Muscle layer of colon (tissue), 2 donors: Measurements from ENCODE around the gene NT5E.

ENCODE experiments used
- H3K27ac ChIP-seq: one replicate; pipeline ENCODE4 v1.7.0; 2013; ENCODE audit warnings: low read depth, mild to moderate bottlenecking, low read length, moderate library complexity
- H3K27me3 ChIP-seq, 2 donors: one replicate each; pipeline ENCODE4 v1.7.0; 2013; ENCODE audit warnings: low read length in 2 of 2, mild to moderate bottlenecking in 2 of 2; ENCODE audit not compliant: insufficient read depth in 2 of 2, control insufficient read depth in 1 of 2
- H3K36me3 ChIP-seq: one replicate; pipeline ENCODE4 v1.7.0; 2013; ENCODE audit warnings: mild to moderate bottlenecking, low read length; ENCODE audit not compliant: insufficient read depth
- H3K4me1 ChIP-seq: one replicate; pipeline ENCODE4 v1.7.0; 2013; ENCODE audit warnings: mild to moderate bottlenecking, low read length; ENCODE audit not compliant: insufficient read depth
- H3K4me3 ChIP-seq, 2 donors: one replicate each; pipeline ENCODE4 v1.7.0; 2013; ENCODE audit warnings: low read length in 2 of 2, low read depth in 1 of 2, mild to moderate bottlenecking in 1 of 2, moderate library complexity in 1 of 2
- H3K9ac ChIP-seq: one replicate; pipeline ENCODE4 v1.7.0; 2013; ENCODE audit warnings: low read length
- H3K9me3 ChIP-seq: one replicate; pipeline ENCODE4 v1.7.0; 2013; ENCODE audit warnings: mild to moderate bottlenecking, low read length
- donor health status: abdominal sarcoma.
- donor health status: Adenocarcinoma of cecum.

The NT5E gene

GRCh38 chr6:85460921-85461797 is 11.3 kb downstream of the NT5E start:
- no peak overlapping the region for H3K27ac ChIP-seq
- H3K4me1 ChIP-seq: peaks cover 56% of the 10 kb centered on the region
- H3K4me3 ChIP-seq: no peak overlapping the region
- no peaks in the 10 kb centered on the region for H3K27me3 ChIP-seq
- H3K36me3 ChIP-seq: no peaks in the 10 kb centered on the region
- no peak overlapping the region for H3K9ac ChIP-seq
- no peaks in the 10 kb centered on the region for H3K9me3 ChIP-seq

GRCh38 chr6:85461798-85462170 is 11.9 kb downstream of the NT5E start:
- no peak overlapping the region for H3K27ac ChIP-seq
- peaks cover 56% of the 10 kb centered on the region for H3K4me1 ChIP-seq
- H3K27me3 ChIP-seq: no peaks in the 10 kb centered on the region

GRCh38 chr6:85462673-85463072 is 12.8 kb downstream of the NT5E start:
- Histone ChIP-seq H3K36me3 (peaks cover 7% of the 10 kb centered on the region), H3K9me3 (no peaks in the 10 kb centered on the region), H3K4me3 (no peak overlapping the region), H3K9ac (no peak overlapping the region), H3K4me1 (peaks cover 54% of the 10 kb centered on the region), H3K27me3 (no peaks in the 10 kb centered on the region), H3K27ac (no peak overlapping the region)

More at GRCh38 chr6:85461798-85462170, 11.9 kb downstream of the NT5E start:
- no peak overlapping the region for H3K9ac ChIP-seq
- H3K36me3 ChIP-seq: no peaks in the 10 kb centered on the region
- H3K4me3 ChIP-seq: no peak overlapping the region
- H3K9me3 ChIP-seq: no peaks in the 10 kb centered on the region

- Histone ChIP-seq H3K9me3 (no peaks in the 10 kb centered on the region), H3K4me1 (peaks cover 44% of the 10 kb centered on the region), H3K4me3 (no peak overlapping the region), H3K9ac (no peak overlapping the region), H3K36me3 (peaks cover 7% of the 10 kb centered on the region), H3K27me3 (no peaks in the 10 kb centered on the region), H3K27ac (no peak overlapping the region)
These were observed 13.9 kb downstream of the NT5E start for GRCh38 chr6:85463621-85464259.

- H3K27ac ChIP-seq: no peak overlapping the region
- H3K9ac ChIP-seq: no peak overlapping the region
- peaks cover 38% of the 10 kb centered on the region for H3K4me1 ChIP-seq
- no peak overlapping the region for H3K4me3 ChIP-seq
- H3K27me3 ChIP-seq: no peaks in the 10 kb centered on the region
- no peaks in the 10 kb centered on the region for H3K9me3 ChIP-seq
- peaks cover 7% of the 10 kb centered on the region for H3K36me3 ChIP-seq
These were observed 14.4 kb downstream of the NT5E start for GRCh38 chr6:85464260-85464644.

- Histone ChIP-seq H3K27me3 (no peaks in the 10 kb centered on the region), H3K9me3 (no peaks in the 10 kb centered on the region), H3K27ac (no peak overlapping the region), H3K9ac (no peak overlapping the region), H3K4me3 (no peak overlapping the region), H3K36me3 (peaks cover 7% of the 10 kb centered on the region), H3K4me1 (peaks cover 34% of the 10 kb centered on the region)
These were observed 14.9 kb downstream of the NT5E start for GRCh38 chr6:85464722-85465150.

- no peak overlapping the region for H3K27ac ChIP-seq
- no peak overlapping the region for H3K9ac ChIP-seq
- H3K4me1 ChIP-seq: peaks cover 25% of the 10 kb centered on the region
- peaks cover 7% of the 10 kb centered on the region for H3K36me3 ChIP-seq
- no peaks in the 10 kb centered on the region for H3K27me3 ChIP-seq
- no peak overlapping the region for H3K4me3 ChIP-seq
- no peaks in the 10 kb centered on the region for H3K9me3 ChIP-seq
These were observed 15.9 kb downstream of the NT5E start for GRCh38 chr6:85465762-85466161.

GRCh38 chr6:85468326-85468725 is 18.4 kb downstream of the NT5E start:
- Histone ChIP-seq H3K9me3 (no peaks in the 10 kb centered on the region), H3K36me3 (peaks cover 7% of the 10 kb centered on the region), H3K9ac (no peak overlapping the region), H3K4me1 (peaks cover 5% of the 10 kb centered on the region), H3K27ac (no peak overlapping the region), H3K27me3 (no peaks in the 10 kb centered on the region), H3K4me3 (no peak overlapping the region)

- H3K27me3 ChIP-seq: no peaks in the 10 kb centered on the region
- H3K4me1 ChIP-seq: peaks cover 2% of the 10 kb centered on the region
- H3K36me3 ChIP-seq: peaks cover 7% of the 10 kb centered on the region
- H3K4me3 ChIP-seq: no peak overlapping the region
- no peak overlapping the region for H3K27ac ChIP-seq
- no peaks in the 10 kb centered on the region for H3K9me3 ChIP-seq
- H3K9ac ChIP-seq: no peak overlapping the region
These were observed 19.6 kb downstream of the NT5E start for GRCh38 chr6:85469276-85470022.

GRCh38 chr6:85470023-85470410 is 20.1 kb downstream of the NT5E start:
- peaks cover 7% of the 10 kb centered on the region for H3K36me3 ChIP-seq
- no peaks in the 10 kb centered on the region for H3K9me3 ChIP-seq
- H3K27me3 ChIP-seq: no peaks in the 10 kb centered on the region
- H3K27ac ChIP-seq: no peak overlapping the region
- H3K4me1 ChIP-seq: no peaks in the 10 kb centered on the region
- no peak overlapping the region for H3K9ac ChIP-seq
- no peak overlapping the region for H3K4me3 ChIP-seq

GRCh38 chr6:85472744-85473143 is 22.9 kb downstream of the NT5E start:
- H3K27ac ChIP-seq: no peak overlapping the region
- H3K4me1 ChIP-seq: no peaks in the 10 kb centered on the region
- H3K4me3 ChIP-seq: no peak overlapping the region
- H3K27me3 ChIP-seq: no peaks in the 10 kb centered on the region
- no peaks in the 10 kb centered on the region for H3K9me3 ChIP-seq
- no peaks in the 10 kb centered on the region for H3K36me3 ChIP-seq
- no peak overlapping the region for H3K9ac ChIP-seq
